ENCODE data around the gene TRMT10B.
A peak's percentile ranks its signal among the peaks of the same experiment; 100 is the strongest.
"Not testable (repeated sequence)": the region's sequence is repeated elsewhere in the genome, so short reads cannot be mapped to it uniquely, and the experiment has no call there.

TRMT10B gene

DNA sequence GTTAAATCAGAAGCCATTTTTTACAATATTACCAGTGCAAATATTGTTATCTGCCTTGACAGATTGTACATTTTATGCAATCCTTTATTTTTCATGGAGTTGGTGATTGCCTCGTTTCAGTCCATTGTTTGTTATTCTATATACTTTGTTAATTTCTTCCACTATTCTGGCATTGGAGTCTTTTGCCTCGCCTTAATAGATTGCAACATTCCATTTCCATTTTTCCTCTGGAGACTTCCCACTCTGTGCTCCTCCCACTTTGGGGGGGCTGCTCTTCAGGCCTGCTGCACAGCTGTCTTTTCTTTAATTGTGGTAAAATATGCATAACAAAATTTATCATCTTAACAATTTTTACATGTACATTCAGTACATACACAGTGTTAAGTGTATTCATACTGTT is 42.6 kb downstream of the TRMT10B start:
- FAIRE-seq: no peak
- no peak for DNase-seq (ENCODE audit: insufficient read length, low spot score)

DNA sequence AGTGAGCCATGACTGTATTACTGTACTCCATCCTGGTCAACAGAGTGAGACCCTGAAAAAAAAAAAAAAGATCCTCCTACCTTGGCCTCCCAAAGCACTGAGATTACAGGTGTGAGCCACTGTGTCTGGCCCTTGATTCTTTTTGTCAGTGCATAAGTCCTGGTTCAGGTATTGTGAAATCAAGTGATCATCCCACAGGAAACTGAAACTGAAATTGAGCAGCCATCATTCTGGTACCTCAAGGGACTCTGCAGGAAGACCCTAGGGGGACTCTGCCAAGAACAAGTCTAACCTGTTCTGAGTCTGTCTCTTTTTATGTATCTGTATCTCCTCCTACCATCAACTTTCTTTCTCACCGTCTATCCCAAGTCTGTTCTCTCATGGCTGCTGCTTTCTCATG is 45.1 kb downstream of the TRMT10B start:
- no peak for FAIRE-seq

DNA sequence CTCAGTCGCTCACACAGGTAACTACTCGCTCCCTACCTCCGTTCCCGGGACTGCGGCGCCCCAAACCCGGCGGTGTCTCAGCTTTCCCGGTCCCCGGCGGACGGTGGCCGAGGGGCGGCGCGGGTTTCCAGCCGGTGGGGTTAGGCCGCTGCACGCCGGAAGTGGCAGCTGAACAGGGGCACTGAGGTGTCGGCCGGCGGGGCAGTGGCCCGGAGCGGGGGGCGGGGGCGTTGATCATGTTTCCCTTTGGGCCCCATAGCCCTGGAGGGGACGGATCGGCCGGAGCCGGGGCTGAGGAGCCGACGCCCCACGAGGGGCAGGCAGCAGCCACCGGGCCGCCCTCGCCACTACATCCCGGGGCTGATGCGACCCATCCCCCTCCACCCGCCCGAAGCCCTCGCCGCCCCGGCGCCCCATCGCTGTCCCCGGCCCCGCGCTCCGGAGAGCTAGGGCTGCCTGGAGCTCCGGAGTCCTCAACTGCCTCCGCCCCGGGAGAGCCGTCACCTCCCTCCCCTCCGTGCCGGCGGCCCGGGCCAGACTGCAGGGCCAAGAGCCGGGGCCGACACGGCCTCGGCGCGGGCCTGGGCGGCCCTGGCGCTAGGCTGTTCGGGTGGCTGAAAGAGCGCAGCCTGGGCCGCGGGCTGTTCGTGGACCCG is 47.2 kb downstream of the TRMT10B start, which contains the start of gene DCAF10:
DCAF10 (plus strand) TSS at position 167 of the 656 bp plus-strand sequence; CDS start at position 237, 70 bp downstream.
- peak; percentile 77 for DNase-seq (ENCODE audit: insufficient read length, low spot score)
- no peak for FAIRE-seq

More for the DNA sequence above, 45.1 kb downstream of the TRMT10B start:
- no peak for DNase-seq (ENCODE audit: insufficient read length, low spot score)

DNA sequence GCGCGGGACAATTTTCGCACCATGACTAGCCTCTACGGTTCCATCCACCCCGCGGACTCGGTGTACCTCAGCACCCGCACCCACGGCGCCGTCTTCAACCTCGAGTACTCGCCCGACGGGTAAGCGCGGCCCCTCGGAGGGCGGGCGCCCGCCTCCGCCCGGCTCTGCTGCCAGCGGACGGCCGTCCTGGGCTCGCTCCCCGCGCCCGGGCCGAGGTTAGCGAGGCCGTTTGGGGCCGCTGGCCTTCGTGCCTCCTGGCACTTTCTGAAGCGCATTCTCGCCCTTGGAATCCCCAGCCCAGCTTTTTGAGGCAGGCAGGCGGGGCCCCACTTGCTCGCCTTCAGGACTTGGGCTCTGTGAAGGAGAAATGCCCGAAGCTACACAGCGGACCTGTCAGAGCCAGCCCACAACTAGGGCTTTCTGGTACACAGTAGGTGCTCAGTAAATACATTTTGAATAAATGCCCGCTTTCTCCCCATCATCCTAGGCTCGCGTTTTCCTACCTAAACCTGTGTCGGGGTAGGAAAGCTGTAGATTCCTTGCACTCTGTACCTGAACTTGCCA is 47.8 kb downstream of the TRMT10B start:
- FAIRE-seq: no peak

DNA sequence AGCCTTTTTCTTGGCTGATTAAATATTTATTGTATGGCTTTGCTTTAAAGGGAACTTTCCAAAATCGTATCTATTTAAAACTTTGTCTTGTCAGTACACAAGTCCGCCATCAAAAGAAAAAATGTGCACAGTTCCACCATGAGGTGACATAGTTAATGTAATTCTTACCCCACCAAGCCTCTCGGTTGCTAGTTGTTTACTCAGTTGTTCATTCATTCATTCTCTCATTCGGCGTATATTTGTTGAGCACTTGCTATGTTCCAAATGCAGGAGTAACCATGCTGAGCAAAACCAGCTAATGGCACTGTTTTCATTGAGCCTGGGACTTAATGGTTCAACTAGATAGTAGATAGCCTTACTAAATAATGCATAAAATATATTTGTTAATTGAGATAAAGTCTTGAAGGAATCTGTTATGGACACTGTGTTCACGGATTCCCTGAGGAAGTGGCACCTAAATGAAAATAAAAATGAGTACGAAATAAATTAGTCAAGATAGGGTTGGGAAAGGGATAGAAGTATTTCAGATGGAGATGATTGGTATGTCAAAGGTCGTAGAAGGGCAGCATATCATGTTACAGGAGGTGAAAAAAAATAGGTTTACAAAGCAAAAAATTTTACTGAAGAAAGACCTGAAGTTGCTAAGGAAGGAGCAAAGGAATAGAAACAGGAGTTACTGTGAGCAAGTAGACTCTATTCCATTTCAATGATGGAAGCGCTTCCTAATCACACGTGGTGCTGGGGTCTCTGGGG is 48.5 kb downstream of the TRMT10B start:
- FAIRE-seq: no peak

More for the DNA sequence above, 47.8 kb downstream of the TRMT10B start:
- no peak for DNase-seq (ENCODE audit: insufficient read length, low spot score)

GRCh38 chr9:37806271-37806670 is 52.7 kb downstream of the TRMT10B start:
- no peak for DNase-seq (ENCODE audit: insufficient read length, low spot score)
- no peak for FAIRE-seq

More for the DNA sequence above, 48.5 kb downstream of the TRMT10B start:
- no peak for DNase-seq (ENCODE audit: insufficient read length, low spot score)

DNA sequence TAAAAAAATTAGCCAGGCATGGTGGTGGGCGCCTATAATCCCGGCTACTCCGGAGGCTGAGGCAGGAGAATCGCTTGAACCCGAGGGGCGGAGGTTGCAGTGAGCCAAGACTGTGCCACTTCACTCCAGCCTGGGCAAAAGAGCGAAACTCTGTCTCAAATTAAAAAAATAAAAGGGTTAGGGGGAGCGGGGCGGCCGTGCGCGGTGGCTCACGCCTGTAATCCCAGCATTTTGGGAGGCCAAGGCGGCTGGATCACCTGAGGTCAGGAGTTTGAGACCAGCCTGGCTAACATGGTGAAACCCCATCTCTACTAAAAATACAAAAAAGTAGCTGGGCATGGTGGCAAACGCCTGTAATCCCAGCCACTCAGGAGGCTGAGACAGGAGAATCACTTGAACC is 56.1 kb downstream of the TRMT10B start:
- not testable (repeated sequence) for DNase-seq (ENCODE audit: insufficient read length, low spot score); FAIRE-seq

GRCh38 chr9:37811906-37812476 is 58.4 kb downstream of the TRMT10B start:
- FAIRE-seq: no peak
- no peak for DNase-seq (ENCODE audit: insufficient read length, low spot score)

GRCh38 chr9:37812773-37813379 is 59.3 kb downstream of the TRMT10B start:
- FAIRE-seq (no peak), DNase-seq (ENCODE audit: insufficient read length, low spot score) (no peak)

DNA sequence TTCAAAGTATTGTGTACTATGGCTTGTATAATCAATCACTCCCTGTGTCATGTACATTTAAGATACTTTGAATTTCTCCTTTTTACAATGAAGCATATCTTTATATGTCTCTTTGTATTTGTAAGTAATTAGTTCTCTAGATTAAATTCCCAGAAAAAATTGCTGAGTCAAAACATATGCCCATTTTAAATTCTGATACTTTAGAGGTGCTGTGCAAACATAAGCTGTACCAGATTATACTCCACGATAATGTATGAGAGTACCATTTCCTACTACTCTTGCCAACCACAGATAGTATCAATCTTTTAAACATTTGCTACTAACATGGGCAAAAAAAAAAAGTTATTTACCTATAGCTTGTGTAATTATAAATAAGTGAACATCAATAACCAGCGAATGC is 65.2 kb downstream of the TRMT10B start:
- FAIRE-seq: no peak
- DNase-seq (ENCODE audit: insufficient read length, low spot score): no peak

DNA sequence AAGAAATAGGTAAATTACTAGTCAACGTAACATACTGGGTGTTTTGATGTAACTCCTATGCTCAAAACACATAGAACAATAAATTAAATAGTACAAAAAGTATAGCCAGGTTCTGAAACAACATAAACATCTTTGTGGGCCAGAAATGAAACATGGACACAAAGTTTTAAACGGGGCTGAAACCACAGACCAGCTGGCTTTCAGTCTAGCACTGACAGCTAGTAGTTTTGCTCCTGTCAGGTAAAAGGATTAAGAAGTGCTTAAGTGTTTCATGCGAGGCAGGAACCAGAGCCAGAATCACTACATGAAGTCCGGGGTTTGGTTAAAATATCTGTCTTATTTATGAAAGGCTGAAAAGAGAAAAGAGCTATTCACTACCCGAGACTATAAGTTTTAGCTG is 66.5 kb downstream of the TRMT10B start:
- FAIRE-seq (peak; percentile 57), DNase-seq (ENCODE audit: insufficient read length, low spot score) (no peak)

DNA sequence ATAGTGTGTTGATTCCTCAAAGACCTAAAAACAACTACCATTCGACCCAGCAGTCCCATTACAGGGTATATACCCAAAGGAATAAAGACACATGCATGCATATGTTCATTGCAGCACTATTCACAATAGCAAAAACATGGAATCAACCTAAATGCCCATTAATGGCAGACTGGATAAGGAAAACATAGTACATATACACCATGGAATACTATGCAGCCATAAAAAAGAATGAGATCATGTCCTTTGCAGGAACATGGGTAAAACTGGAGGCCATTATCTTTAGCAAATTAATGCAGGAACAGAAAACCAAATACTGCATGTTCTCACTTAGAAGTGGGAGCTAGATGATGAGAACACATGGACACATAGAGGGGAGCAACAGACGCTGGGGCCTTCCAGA is 71.6 kb downstream of the TRMT10B start:
- not testable (repeated sequence) for FAIRE-seq; DNase-seq (ENCODE audit: insufficient read length, low spot score)

DNA sequence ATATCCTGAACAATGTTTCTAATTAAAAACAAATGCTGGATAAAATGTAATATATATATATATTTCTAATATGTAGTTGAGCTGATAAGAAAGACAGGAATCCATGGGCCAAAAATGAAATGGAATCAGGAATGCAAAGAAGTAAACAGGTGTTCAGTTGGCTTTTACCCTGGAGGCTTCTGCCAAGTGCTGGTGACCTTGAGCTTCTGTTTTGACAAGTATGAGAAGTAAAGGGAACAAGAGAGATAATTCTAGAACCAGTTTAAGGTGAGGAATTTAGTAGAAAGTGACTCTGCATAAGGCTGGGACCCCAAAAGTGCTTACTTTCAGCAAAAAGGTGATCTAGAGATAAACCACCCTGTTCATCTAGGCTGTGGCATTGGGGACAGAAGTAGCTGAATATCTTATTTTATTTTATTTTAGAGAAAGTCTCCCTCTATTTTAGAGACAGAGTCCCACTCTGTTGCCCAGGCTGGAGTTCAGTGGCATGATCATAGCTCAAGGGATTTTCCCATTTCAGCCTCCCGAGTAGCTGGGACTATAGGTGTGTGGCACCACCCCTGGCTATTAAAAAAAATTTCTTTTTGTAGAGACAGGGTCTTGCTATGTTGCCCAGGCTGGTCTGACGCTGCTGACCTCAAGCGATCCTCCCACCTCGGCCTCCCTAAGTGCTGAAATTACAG is 74.0 kb downstream of the TRMT10B start:
- no peak for FAIRE-seq
- no peak for DNase-seq (ENCODE audit: insufficient read length, low spot score)

Data from GM19239 (cell line).